GM21737 (cell line): ENCODE measurements around the gene MAST4.

Experiments
- ATAC-seq: cut with Tn5 transposase; IDR thresholded peaks from one replicate; pipeline ENCODE4 v1.9.1; 2021; ENCODE audit warnings: mild to moderate bottlenecking, moderate library complexity; ENCODE audit not compliant: unreplicated experiment

MAST4 gene

GRCh38 chr5:67030289-67031056 lies 434.3 kb downstream of the MAST4 start:
- no peak for ATAC-seq

- ATAC-seq = no peak
Measured at GRCh38 chr5:67031057-67031443, 434.9 kb downstream of the MAST4 start.

DNA sequence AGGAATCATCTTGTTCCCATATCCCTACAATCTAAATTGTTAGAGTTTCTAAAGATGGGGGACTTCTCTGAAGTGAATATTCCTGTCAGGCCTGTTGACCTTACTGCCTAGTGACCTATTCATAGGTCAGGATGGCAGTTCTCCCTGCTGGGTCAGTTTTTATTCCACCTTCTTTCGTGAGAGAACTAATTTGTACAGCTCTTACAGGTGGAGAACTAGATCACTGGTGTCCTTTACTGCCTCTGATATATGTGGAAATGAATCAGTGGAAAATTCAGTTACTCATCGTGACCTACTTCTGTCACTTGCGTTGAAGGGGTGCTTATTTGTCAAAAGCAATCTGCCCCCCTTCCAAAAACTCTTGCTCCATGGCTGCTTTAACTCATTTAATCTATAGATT lies 435.5 kb downstream of the MAST4 start:
- ATAC-seq = no peak

DNA sequence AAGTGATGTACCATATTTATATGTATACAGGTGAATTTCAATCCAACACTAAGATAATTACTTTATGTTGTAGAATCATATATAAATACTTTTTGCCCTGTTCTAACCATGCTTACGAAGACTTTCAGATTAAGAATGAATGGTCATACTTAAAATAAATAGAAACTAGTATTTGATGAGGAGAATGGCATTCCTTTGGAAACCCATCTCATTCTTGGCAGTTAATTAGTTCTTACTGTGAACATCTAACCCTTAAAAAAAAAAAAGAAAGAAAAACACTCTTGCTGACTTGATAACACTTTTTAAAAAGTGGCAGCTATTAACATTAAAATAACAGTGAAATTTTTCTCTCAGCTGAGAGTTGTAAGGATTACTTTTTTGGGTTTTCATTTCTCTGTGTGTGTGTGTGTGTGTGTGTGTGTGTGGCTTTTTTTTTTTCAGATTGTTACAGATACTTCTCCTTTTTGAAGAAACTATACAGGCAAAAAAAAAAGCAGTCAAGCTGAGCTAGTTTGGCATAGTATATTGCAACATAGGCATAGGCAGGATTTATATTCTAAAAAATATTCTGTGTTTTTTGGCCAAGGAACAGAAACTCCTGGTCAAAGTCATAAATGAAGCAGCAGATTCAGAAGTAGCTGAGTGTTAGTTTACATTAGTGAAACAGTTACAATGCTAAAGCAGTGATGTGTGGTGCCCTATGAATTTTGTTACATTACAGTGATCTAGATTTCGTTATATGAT lies 436.9 kb downstream of the MAST4 start:
- ATAC-seq = no peak

GRCh38 chr5:67033880-67034651 lies 437.9 kb downstream of the MAST4 start:
- ATAC-seq = no peak

- no peak for ATAC-seq
Measured at GRCh38 chr5:67035098-67035740, 439.0 kb downstream of the MAST4 start.

GRCh38 chr5:67037171-67037570 lies 441.0 kb downstream of the MAST4 start:
- ATAC-seq = no peak

DNA sequence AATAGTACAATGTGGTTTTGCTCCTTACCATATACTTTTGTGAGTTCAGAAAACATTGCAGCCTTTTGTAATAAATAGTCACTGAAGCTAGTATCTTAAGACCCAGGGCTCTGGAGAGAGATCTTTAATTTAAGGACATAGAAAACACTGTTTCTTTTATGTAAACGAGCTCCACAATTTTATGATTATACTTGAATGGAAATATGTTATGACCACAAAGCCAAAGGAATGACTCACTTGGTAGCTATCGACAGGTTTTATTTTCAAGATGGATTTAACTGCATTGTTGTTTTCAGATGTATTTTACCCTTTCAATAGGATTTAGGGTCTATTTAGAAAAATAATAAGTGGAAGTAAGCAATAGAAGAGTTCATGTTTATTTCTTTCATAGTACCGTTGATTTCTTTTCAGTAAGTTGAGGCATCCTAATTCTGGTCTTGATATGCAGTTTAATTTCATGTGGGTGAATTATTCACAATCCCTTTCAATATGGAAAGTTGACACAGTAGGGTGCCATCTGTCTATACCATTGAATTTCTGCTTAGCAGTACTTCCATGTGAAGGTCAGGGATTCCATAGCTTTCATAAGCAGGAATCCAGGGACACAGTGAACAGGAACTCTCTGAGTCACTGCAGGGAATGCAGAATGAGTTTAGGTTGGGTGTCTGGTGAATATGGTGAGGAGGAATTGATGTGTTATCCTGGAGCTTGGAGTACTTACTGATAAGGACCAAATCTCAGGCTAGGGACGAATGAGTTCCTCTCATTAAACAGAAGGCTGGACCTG lies 442.8 kb downstream of the MAST4 start:
- ATAC-seq = no peak

DNA sequence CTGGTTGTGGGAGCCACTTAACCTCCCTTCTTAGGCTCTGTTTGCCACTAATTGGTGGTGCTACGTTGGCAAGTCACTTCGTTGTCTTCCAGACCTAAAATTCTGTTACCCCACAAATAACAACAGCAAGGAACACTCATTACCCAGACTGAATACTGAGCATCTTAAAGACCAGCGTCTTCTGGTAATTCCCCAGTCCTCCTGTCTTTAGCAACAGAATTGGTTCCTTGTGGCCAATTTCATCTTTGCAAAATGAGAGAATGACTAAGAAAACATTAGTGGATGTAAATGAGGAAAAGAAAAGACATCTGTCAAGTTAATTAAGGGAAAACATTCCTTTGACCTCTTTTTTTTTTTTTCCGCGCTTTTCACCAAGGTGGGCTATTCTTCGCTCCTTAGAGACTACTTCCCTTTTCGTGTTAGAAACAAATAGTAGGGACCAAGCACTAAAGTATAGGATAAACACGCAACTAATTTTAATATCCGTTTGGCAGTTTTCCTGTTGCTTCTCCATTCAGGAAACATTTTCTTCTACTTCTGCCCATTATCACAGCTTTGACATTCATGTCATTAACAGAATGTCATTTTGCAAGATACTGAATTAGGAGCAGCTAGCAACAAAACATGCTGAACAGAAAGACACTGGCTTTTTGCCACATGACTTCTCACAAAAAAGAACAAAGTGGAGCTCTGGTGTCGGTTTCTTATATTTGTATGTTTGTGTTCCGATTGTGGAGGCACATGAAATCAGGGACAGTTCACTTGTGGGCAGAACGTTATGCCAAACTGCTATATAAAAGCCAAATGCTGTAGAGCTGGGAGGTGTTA lies 446.2 kb downstream of the MAST4 start:
- no peak for ATAC-seq

DNA sequence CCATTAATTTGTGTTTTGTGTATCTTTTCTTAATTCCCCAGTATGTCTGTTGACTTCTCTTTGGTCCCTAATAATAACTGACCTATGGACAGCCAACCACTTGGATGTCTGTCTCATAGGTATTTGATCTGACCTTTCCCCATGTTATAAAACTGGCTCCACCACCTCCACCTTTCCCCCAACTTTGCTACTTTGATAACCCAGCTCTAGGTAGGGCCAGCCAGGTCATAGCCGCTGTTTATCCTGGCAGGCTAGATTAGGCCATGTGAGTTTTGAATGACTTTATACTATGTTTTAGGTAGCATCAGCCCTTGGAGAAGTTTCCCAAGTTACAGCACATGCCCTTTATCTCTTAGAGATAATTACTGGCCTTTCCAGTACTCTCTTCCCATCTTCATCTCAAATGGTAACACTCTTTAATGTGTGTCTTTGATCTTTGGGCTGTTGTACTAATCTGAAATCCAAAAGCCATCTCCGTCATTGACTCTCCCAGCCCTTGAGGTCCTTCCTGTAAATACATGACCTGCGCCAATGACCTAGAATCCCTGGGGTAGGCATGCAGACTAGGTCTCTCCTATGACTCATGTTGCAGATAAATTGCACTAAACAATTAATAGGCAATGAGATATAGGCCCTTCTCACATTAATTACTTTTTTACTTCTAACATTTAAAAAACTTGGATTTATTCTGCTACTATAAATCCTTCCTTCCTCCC lies 447.8 kb downstream of the MAST4 start:
- ATAC-seq = no peak

DNA sequence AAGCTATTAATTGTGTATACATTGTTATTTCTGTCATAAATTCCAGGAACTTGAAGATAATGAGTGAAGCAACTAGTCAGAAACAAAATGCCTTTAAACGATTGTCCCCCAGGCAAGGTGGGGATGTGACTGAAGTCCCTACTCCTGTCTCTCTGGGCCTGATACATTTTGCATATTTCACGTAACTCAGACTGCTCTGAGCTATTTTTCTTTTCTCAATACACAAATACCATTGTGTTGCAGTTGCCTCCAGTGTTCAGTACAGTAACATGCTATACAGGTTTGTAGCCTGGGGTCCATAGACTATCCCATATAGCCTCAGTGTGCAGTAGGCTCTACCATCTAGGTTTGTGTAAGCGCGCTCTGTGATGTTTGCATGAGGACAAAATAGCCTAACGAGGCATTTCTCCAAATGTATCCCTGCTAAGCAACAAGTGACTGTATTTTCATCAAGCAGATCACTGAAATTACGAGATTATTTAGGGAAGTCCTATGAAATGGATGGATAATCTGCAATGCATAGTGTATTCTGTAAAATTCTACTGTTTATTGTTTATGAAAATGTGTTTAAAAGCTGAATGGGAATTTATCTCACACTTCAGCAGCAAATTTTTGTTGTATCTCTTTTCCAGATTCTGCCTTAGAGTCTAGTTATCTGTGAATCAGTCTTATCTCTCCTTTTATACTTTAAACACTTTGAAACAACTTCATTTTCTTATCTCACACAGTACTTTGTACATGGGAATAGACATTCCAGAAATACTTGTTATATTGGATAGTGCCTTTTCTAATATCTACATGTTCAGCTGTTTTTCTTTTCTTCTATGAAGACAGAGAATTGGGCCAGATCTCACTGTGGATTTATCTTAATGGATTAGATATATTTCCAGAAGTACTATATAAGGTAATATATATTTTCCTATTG lies 449.9 kb downstream of the MAST4 start:
- ATAC-seq = no peak

DNA sequence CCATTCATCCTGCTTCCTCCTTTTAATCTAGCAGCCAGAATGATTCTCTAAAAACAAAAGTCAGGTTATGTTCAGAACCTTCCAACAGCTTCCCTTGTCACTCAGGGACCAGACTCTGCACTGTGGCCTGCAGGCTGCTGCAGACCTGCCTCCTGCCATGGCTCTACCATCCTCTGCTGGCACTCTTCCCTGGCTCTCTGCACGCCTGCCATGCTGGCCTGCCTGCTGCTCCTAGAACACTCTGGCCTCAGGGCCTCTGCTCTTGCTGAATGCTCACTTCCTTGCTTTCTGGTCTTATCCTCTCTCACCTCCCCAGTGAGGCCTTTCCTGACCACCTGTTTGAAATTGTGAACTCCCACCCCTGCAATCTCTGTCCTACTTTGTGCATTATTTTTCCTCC lies 451.0 kb downstream of the MAST4 start:
- ATAC-seq = no peak

GRCh38 chr5:67047616-67048015 lies 451.4 kb downstream of the MAST4 start:
- ATAC-seq = no peak

DNA sequence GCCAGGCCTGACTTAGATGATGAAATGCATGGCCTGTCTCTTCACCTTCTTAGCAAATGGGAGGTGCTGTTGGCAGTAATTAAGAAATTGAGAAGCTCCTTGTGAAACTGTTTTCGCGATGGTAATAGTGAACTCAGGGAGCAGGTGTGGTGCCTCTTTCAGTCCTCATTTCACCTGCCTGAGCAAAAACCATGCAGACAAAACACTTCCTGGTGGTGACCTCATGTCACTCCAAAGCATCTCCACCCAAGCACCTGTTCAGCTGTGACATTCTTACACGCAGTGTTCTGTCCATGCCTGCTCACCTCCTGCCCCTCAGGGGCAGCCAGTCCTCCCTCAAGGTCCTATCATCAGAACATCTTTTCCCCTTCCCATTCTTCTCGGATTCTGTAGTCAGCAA lies 453.9 kb downstream of the MAST4 start:
- no peak for ATAC-seq

DNA sequence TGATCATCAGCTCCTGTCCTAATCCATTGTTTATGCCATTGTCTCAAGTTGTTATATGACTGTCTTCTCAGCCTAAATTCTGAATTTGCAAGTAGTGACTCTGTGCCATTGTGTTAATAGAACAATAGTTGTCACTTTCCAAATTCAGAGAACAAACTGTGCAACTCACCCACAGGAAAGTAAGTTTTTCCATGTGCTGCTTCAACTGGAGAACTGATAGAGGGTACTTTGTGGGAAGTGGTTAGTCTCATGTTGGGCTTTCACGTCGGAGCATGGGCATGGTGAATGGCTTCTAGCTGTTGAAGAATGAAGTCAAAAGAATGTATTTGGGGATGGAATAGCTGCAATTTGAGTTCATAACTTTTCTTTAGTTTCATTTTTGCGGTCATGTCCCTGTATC lies 454.4 kb downstream of the MAST4 start:
- ATAC-seq = no peak

GRCh38 chr5:67051164-67051563 lies 455.0 kb downstream of the MAST4 start:
- no peak for ATAC-seq

GRCh38 chr5:67052034-67052433 lies 455.8 kb downstream of the MAST4 start:
- no peak for ATAC-seq

DNA sequence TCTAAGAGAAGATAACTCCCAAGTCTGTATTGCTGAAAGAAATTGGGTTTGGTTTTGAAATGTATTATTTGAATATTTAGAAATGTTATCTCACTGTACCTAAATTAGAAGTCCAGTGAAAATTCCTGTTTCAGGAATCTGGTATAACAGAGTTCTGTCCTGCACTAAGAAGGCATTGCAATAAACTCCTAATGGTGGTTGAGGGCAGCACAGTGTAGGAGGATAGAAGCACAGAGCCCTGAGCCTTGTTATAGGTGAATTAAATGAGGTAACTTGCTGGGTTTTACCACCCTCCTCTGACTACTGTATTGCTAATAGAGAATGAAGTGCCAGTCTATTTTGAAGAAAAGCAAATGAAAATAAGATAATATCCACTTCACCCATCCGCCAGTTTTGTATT lies 457.0 kb downstream of the MAST4 start:
- no peak for ATAC-seq
